Muscle of back (tissue), 11 donors: ENCODE data around the gene CLSTN1. TPM values are rescaled to one million over a fixed set of nuclear protein-coding genes. Genes with fewer than 3 reads are reported as not detected.
A peak's percentile ranks its signal among the peaks of the same experiment; 100 is the strongest.

Experiments used
- DNase-seq, 3 donors: peaks; one replicate each; pipeline versions ENCODE4 v3.0.0 to v3.0.0-alpha.2; 2013
- polyA plus RNA-seq, 10 donors: library from polyadenylated mRNA; unstranded; fragments of 120-200 nt; gene quantifications; one replicate each; pipeline ENCODE4 v1.2.1, GENCODE V29; 2013; ENCODE audit not compliant: insufficient read length in 10 of 10

Gene CLSTN1
- polyA plus RNA-seq, 10 donors: 60.4 to 98.9 (median 73.4) TPM

DNA sequence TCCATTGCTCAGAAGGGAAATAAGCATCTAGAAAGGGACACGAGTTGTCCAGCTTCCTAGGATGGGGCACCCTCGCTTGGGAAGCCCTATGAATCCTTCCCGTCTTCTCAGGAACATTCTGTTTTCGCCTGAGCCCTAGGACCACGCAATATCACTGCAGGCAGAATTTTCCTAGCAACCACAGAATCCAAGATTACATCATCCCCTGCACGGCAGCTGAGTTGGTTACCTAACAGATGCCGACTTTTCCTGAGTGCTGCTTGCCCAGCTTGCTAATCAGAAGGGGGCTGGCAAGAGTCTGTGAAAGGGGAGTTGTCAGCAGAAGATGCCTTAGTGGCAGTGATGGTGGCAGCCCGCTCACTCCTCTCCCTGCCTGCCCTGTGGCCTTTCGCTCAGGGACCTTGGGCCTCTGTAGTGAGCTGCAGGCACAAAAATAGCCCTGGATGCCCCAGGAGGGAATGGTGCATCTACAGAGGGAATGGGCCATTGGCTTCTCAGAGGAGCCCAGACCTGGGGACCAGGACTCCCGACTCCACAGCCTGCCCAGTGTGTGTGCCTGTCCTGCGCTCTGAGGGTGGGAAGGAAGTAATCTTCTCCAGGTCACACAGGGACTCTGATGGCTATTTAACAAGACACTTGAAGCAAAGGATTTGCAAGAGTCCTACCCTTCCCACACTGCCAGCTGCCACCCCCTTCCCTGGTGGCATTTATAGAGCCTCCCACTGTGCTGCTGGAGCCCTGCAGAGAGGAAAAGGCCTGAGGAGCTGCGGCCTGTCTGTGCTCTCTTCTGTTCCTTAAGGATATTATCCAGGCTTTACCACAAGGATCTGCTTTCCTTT, 28.9 kb upstream of the CLSTN1 start:
- DNase-seq: no peak

DNA sequence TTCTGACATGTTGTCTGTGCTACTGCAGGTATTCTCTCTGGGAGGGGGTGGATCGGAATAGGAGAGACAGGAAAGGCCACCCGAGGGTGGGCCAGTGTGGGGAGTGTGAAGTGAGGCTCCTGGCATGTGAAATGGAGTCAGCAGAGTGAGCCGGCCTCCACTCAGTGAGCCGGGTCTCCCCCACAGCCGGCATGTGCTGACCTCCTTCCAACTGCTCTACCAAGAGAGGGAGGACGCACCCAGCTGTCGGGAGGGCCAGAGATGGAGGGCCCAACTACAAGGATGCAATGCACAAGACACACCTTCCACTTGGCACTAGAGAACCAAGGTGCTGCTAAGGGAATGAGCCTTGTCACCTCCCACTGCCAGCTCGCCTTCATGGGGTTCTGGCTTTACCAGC, 28.2 kb upstream of the CLSTN1 start:
- DNase-seq: no peak

DNA sequence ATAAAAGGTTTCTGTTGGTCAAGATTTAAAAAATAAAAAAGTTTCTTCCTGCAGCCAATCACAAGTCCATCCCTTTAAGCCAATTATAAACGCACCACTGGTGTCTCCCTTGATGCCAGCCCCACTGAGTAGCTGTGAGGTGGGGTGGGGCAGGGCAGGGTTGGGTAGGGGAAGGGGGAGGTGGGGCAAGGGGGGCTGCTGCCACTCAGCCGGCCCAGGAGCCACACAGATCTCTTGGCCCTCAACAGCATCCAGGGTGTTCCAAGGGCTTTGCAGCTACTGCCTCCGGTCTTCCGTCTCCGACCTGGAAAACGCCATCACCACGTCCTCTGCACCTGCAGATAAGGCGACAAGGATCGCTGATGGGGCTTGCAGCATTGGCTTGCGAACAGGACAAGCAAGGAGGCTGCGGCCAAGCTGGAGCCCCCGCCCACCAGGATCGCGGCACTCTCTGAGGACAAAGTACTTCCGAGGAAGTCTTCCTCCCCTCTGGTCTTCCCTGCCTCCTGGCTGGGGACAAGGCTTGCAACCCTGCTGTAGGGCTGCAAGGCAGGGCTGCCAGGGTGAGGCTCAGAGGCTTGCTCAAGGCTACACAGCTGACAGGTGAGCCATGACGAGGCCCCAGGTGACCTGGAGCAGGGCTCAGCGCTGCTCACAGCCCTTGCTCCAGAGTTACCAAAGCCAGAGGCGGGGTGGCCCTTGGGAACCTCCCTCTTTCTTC, 26.8 kb upstream of the CLSTN1 start:
- no peak for DNase-seq

DNA sequence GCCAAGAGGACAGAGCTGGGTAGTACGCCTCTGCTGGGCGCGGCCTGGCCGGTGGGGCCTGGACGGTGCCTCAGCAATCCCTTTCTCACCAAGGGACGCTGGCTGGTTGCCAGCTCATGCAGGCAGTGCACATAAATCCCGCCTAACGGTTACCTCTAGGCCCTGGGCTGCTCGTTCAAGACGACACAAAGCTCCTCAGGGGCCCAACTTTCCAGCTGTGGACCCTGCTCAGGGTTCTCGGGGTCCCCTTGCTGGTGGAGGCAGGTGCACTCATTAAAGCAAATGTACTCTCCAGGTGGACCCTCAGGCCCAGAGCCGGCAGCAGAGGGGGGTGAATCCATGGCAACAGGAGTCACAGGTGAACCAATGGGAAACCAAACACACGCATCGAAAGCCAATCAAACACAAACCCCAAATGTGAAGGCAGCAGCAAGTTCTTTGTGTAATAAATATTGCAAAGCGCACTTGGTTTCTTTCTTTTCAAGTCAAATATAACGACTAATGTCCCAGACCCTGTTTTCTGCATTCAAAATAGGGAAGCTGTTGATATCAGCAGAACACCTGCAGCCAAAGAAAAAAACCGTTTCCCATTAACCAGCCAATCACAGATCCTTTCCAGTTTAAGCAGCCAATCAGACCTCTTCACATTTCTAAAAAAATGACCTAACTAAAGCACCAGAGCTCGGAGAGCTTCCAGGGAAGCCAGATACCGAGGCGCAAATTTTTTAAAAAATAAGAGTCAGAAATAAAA, 26.1 kb upstream of the CLSTN1 start:
- no peak for DNase-seq

DNA sequence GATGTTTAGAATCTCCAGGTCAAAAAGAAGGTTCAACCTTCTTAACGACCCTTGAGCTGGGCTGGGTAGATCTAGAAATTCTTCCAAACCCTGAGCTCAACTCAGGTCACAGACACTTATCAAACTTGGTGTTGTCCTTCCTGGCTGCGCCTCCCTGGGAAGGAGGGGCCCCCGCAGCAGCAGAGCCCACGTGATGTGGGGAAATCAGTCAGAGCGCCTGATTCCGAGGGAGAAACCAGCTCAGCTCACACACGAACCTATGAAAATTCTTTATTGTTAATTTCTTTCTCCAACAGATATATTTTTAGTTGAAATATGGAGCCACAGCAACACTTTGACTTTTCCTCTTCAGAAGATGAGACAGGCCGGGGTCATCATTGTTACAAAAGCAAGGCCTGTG, 24.3 kb upstream of the CLSTN1 start:
- no peak for DNase-seq

DNA sequence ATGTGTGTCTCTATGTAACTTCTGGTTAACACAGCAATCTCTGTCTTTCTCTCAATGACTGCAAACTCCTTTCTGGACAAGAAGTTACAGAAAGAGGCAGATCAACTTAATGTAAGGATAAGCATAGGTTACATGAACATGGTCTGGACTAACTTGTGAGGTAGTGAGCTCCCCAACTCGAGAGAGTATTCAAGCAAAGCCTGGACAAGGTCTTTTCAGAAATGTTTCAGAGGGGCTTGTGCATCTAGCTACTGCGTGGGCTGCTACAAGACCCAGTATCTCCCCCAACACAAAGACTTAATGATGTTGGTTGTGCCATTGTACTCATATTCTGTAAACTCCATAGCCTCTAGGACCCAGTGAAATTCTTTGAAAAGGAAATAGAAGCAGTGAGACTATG, 23.5 kb upstream of the CLSTN1 start:
- no peak for DNase-seq

DNA sequence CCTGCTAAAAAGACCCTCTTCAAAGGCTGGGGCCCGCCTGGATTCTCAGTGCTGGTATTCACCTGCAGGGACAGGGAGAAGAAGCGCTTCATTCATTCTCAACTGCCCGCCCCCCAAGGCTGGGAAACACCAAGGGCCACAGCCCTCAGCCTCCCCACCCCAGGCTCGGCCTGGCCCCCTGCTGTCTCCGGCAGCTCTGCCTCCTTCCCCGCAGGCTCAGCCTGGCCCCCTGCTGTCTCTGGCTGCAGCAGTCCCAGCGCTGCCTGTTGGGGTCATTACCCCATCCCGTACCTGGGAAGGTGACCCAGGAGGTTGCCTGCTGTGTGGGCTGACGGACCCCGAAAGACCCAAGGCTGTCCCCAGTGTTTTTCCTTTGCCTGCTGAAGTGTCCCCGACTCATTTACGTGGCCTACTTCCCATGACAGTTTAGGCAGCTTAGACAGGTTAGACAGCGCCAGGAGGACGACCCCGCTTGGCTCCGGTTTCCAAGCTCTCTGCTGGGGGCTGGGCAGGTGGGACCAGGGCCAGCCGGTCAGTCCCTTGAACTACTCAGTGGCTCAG, 22.9 kb upstream of the CLSTN1 start:
- no peak for DNase-seq

DNA sequence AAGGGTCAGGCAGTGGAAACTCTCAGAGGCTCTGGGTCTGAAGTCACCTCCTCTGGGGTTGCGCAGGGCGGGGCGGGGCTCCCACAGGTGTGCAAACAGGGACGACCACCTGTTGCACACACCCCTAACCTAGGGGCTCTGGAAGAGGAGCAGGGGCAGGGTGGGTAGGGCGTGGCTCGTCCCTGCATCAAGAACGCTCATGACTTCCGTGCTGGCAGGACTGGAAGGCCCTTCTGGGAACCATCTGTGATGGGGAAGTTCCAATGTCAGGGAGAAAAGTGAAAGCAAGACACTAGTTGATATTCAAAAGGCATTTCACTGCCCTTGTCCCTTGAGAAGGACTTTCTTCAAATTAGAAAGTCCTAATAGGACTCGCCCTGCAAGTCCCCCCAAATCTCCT, 22.1 kb upstream of the CLSTN1 start:
- DNase-seq: no peak

DNA sequence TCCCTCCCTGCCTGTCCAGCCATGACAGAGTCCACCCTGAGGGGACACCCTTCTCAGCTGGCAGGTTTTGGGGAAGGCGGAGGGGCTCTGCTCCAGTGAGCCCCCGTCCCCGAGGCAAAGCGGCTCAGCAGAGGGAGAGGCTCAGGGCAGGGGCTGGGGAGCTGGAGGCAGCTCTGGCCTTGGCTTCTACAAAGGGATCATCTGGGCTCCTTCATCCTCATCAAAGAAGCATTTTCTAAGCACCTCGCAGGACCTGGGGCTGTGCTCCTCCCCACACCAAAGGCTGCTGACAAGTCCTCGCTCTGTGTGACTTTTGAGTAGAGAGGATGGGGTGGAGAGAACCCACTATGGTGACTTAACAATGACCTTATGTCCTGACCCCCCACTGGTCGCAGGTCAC, 21.0 kb upstream of the CLSTN1 start:
- no peak for DNase-seq

DNA sequence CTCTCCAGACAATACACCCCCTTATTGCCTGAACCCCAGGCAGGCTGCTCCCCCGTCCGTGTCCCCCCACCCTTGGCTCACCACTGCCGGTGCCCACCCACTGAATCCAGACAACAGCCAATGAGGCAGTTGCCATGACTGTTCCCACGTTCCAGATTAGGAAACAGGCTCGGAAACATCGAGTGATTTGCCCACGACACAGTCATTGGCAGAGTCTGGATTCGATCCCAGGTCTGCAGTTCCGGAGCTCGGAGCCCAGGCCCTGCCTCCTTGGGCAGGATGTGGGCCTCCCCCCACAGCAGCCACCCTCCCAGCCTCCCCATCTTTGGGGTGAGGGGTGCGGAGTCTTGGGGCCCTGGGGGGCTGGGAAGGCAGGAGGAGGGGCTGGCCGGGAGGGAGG, 20.3 kb upstream of the CLSTN1 start:
- no peak for DNase-seq

DNA sequence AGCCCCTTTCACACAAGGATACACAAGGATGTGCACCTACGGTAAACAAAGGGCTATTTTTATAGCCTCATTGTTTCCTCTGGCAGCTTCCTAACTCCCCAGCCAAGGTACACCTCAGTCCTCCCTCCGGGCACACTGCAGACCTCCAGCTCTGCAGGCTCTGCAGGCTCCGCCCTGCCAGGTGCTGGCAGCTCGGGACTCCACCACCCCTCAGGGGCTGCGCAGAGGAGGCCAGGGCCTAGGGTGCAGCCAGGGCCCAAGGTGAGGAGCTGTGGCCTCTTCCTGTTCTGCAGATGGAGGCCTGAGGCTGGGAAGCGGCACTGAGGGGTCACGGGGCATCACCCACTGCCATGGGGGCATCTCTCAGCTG, 19.8 kb upstream of the CLSTN1 start:
- DNase-seq: no peak

DNA sequence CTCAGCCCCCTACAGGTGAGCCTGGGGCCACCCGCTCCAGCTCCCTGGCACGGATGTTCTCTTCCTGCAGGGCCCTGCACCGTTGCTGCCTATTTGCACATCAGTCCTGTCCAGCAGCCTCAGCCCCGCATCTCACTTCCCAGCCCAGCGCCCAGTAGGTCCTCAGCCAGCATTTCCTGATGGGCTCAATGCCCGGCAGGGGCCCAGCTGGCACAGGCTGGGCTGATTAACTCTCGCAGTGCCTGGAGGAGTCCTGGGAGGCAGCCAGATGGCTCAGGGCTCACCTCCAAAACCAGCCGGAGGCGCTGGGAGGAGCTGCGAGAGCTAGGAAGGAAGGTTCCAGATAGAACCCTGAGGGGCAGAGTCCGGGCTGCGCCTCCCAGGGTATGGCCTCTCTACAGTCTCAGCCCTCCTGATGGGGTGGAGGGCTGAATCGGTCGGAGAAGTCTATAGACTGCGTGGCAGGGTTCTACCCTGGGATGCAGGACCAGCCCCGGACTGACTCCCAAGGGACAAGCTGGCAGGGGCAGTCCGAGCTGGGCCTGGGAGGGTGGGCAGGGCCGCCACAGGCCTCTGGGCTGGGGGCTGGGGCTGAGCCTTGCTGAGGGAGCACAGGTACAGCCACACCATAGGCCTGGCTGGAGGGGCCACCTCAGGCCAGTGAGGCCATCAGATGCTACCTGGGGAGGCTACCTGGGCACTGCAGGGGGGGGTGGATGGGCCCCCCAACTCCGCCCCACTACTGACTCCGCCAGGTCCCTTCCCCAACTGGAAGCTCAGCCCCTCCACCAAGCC, 19.2 kb upstream of the CLSTN1 start:
- DNase-seq: no peak

DNA sequence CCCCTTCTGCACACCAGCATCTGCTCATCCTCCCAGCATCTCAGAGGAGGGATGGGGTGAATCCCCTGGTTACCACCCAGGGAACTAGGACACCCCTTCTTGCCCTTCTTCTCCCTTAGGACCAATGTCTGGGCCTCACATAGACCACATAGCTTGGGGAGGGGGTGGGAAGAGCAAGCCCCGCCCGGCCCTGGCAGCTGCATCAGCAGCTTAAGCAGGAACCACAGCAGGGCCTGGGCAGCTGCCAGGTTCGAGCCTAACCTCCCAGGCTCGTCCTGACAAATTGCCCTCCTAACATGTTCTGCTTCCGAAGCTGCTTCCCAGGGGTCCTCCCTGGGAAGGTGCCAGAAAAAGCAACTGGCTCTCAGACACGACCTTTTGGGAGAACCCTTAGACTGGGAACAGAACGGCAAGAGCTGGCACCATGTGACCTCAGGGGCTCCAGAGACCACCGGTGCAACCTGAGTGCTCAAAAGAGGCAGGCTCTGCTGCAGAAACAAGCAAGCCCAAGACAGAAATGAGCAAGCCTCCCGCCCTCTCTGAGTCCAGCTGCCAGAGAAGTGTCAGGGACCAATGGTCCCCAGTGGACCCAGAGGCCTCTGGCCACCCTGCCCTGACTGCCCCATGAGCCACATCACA, 18.4 kb upstream of the CLSTN1 start:
- peak in 1 of 3 donors; percentile 45 for DNase-seq

DNA sequence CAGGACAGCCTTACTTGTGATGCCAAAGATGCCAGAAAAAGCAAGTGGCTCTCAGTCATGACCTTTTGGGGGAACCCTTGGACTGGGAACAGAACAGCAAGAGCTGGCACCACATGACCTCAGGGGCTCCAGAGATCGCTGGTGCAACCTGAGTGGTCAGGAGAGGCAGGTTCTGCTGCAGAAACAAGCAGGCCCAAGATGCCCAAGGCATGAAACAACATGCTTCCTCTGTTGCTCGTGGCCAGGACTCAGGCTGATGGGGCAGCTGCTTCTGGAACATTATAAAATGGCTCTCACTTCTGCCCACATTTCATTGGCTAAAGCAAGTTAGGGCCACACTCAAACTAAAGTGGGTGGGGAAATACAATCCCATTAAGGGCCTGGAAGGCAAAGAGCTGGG, 17.7 kb upstream of the CLSTN1 start:
- DNase-seq: no peak

DNA sequence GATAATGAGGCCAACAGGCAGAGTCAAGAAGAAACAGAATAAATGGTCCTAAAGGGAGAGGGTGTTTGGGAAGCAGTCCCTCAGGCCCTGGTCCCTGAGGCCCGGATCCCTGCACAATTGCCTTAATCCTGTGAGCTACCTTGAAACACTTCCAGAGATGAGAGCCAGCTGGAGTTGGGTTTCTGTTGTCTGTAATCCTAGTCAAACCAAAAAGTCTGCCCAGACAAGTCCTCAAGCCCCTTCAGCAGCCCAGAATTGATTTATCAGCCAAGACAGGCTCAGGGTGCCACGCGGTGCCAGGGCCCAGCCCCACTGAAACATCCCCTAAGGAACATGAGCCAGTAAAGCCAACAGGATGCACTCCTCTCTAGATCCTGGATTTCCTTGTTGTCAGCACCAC, 16.4 kb upstream of the CLSTN1 start:
- no peak for DNase-seq

DNA sequence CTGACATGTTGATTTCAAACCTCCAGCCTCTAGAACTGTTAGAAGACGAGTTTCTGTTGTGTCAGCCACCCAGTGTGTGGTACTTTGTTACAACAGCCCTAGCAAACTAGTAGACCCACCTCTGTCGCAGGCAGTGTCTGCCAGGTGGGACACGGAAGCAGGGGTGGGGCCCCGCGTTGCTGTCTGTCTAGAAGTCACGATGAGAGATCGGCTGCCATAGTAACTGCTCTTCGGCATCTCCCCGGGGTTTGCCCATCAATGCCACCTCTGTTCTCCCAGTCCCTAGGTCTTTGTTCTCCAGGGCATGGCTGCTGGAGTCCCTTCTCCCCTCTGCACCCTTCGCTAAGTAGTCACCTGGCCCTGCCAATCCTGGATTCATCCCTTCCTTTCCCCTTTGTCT, 15.2 kb upstream of the CLSTN1 start:
- no peak for DNase-seq

DNA sequence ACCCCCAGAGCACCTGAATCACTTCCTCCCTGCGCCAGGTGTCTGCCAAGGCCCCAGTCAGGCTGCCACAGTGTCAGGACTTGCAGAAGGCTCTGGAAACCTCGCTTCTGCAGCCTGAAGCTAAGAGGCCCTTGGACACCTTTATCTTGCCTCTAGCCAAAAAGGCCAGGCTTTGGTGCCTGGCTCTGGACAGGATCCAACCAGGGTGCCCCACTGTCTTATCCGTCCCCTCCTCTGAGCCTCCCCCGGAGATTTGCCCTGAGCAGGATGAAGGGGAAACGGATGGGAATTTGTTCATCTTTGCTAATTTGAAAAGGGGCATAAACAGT, 12.8 kb upstream of the CLSTN1 start:
- DNase-seq: no peak

DNA sequence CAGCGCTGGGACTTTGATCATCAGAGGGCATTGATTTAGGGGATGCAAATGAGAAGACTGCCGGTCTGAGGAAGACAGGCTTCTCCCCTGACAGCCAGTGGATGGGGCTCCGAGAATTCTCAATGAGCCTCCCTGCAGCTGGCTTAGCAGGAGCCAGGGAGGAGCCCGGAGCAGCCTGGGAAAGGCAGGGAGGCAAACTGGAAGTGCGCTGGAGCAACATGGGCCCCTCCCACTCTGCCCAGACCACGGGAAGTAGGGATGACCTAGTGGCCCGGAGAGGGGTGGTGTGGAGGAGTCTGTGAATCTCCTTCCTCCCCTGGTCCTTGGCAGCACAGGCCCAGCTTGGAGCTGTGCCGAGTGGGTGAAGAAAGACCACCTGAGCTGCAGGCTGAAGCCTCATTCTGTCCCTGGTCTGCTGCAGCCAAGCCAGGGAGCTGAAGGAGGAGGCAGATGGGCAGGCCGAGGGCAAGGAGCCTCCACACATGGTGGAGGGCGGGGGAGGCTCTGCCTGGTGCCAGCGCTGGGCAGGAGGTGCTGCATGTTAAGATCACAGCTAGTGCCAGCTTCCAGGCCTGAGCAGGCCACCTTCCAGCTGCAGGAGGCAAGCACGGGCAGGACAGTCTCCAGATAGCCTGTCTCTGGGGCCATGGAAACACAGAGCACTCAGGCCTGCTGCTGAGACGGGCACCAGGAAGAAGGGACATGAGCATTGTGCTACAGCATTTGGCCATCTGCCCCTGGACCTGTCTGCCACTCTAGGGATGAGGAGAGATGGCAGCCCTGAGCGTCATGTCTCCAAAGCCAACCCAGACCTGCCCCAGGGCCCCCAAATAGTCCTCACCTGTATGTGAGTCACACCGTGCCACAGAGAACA, 12.2 kb upstream of the CLSTN1 start:
- peak in 1 of 3 donors; percentile 48 for DNase-seq

DNA sequence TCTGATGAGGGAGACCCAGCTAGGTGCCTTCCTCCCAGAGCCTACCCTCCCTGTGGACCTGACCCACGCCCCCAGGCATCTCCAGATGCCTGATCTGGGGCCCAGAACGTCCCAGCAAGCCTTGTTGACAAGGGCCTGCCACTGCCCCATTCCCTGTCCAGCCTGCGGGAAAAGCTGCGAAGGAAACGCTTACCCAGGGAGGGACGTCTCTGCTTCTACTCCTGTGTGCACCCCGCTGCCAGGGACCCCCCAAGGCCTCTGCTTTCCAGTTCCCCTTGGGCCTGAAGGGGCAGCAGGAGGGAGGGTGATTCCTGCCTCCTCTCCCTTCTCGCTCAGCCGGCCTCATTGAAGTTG, 11.6 kb upstream of the CLSTN1 start:
- no peak for DNase-seq

DNA sequence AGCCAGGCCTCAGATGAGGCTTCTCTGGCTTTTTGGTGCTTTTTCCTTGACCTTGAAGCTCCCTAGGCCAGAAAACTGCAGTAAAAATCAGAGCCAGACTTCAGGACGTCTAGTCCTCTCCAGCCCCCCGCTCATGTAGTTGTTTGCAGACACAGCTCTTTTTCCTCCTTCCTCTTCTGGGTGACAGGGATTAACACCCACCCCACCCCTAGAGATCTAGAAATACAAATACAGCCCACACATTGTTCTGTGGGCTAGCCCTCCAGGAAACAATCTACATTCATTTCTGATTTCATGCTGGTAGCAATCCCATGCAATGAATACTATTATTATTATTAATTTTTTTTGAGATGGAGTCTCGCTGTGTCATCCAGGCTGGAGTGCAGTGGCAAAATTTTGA, 9.9 kb upstream of the CLSTN1 start:
- DNase-seq: no peak
